Kidney (tissue), 14 donors: ENCODE data around the gene NCLN. TPM values are rescaled to one million over a fixed set of nuclear protein-coding genes. Genes with fewer than 3 reads are reported as not detected.

ENCODE experiments used
- DNase-seq, 5 donors: peaks; one replicate each; pipeline ENCODE4 v3.0.0-alpha.2; 2013 to 2020
- FAIRE-seq: peaks from 2 replicates; lab custom pipeline; 2012; peaks lifted over from hg19 to GRCh38; lab: Jason Lieb, UNC
- H3K27ac ChIP-seq, 2 donors: one replicate each; pipeline ENCODE4 v1.7.0; 2013; ENCODE audit warnings: low read depth in 2 of 2, low read length in 2 of 2, inconsistent platforms in 1 of 2
- H3K27me3 ChIP-seq: one replicate; pipeline ENCODE4 v1.7.1; 2013; ENCODE audit warnings: low read length, inconsistent platforms; ENCODE audit not compliant: control insufficient read depth, insufficient read depth
- H3K36me3 ChIP-seq, 3 donors: one replicate each; pipeline versions ENCODE4 v1.7.0 to v1.7.1; 2013; ENCODE audit warnings: low read length in 3 of 3, control low read depth in 1 of 3, inconsistent platforms in 1 of 3; ENCODE audit not compliant: insufficient read depth in 3 of 3, control insufficient read depth in 2 of 3
- H3K4me1 ChIP-seq, 3 donors: one replicate each; pipeline versions ENCODE4 v1.7.0 to v1.7.1; 2013; ENCODE audit warnings: low read length in 3 of 3, inconsistent platforms in 1 of 3, low read depth in 1 of 3; ENCODE audit not compliant: control insufficient read depth in 2 of 3, insufficient read depth in 2 of 3
- H3K4me3 ChIP-seq, 3 donors: one replicate each; pipeline versions ENCODE4 v1.7.0 to v1.8.1; 2013; ENCODE audit warnings: low read length in 3 of 3, control low read depth in 1 of 3, inconsistent platforms in 1 of 3
- H3K9ac ChIP-seq, 3 donors: one replicate each; pipeline versions ENCODE4 v1.7.0 to v1.7.1; 2013; ENCODE audit warnings: low read length in 3 of 3, control low read depth in 1 of 3, inconsistent platforms in 1 of 3
- H3K9me3 ChIP-seq, 3 donors: one replicate each; pipeline versions ENCODE4 v1.7.0 to v1.7.1; 2013; ENCODE audit warnings: low read length in 3 of 3, control low read depth in 1 of 3, inconsistent platforms in 1 of 3; ENCODE audit not compliant: control insufficient read depth in 2 of 3, insufficient read depth in 1 of 3
- intact Hi-C: fragments of 100-400 bp; cut with DNase I; formaldehyde crosslinking; loops from one replicate; pipeline ENCODE4 v1.11.1; 2022
- polyA plus RNA-seq: library from polyadenylated mRNA; stranded (reverse); fragments of 350-450 nt; fragmentation: Illumina TruSeq; extraction: RNeasy Lipid Tissue Mini Kit (QIAGEN cat#74804); gene quantifications from one replicate; pipeline ENCODE4 v1.2.3, GENCODE V29; 2014; ENCODE audit warnings: low read depth, low replicate concordance; ENCODE audit not compliant: insufficient read depth
- total RNA-seq: library from RNA; stranded (reverse); fragmentation: NEBNext Ultra II Directional; extraction: Animal tissue kit (Norgen Biotek cat#: 25700); gene quantifications from one replicate; pipeline ENCODE4 v1.2.1, GENCODE V29; 2021
- TF ChIP-seq, protein P1 (sequence below): IDR thresholded peaks from 3 replicates; pipeline ENCODE4 v1.5.1; 2012; ENCODE audit warnings: mild to moderate bottlenecking, moderate library complexity, borderline replicate concordance; ENCODE audit not compliant: insufficient read depth; ENCODE audit errors: extremely low read depth
- donor health status: control.
- donor health status: control.
- donor health status: control.
- donor health status: control.
- donor health status: control.
- donor health status: DM: yes; HTN: yes; CAD: no.
- donor health status: Normal renal cell carcinoma (clear cell type).

The NCLN gene
- total and polyA plus RNA-seq, 2 donors from 2014 or later: 43.3 to 63.2 TPM

DNA sequence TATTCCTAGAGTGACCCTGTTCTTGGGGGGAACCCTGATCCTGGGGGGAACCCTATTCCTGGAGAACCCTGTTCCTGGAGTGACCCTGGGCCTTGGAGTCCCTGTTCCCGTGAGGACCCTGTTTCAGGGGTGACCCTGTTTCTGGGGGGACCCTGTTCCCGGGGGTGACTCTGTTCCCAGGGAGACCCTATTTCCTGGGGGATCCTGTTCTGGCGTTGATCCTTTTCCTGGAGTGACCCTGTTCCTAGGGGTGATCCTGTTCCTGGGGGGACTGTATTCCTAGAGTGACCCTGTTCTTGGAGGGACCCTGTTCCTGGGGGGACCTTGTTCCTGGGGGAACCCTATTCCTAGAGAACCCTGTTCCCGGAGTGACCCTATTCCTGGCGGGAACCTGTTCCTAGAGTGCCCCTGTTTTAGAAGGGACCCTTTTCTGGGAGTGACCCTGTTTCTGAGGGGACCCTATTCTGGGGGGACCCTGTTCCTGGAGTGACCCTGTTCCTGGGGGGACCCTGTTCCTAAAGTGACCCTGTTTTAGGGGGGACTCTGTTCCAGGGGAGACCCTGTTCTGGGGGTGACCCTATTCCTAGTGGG is 34.9 kb upstream of the NCLN start:
- no peak for DNase-seq
- H3K4me3 ChIP-seq: no peak overlapping the region
- H3K9ac ChIP-seq: no peak overlapping the region
- H3K27me3 ChIP-seq: no peaks in the 10 kb centered on the region
- H3K36me3 ChIP-seq: no peaks in the 10 kb centered on the region
- no peaks in the 10 kb centered on the region for H3K9me3 ChIP-seq
- intact Hi-C loops: no loop called here
- no peak overlapping the region for H3K27ac ChIP-seq
- FAIRE-seq: no peak
- TF ChIP-seq, protein P1, sequence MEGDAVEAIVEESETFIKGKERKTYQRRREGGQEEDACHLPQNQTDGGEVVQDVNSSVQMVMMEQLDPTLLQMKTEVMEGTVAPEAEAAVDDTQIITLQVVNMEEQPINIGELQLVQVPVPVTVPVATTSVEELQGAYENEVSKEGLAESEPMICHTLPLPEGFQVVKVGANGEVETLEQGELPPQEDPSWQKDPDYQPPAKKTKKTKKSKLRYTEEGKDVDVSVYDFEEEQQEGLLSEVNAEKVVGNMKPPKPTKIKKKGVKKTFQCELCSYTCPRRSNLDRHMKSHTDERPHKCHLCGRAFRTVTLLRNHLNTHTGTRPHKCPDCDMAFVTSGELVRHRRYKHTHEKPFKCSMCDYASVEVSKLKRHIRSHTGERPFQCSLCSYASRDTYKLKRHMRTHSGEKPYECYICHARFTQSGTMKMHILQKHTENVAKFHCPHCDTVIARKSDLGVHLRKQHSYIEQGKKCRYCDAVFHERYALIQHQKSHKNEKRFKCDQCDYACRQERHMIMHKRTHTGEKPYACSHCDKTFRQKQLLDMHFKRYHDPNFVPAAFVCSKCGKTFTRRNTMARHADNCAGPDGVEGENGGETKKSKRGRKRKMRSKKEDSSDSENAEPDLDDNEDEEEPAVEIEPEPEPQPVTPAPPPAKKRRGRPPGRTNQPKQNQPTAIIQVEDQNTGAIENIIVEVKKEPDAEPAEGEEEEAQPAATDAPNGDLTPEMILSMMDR: no peak
- H3K4me1 ChIP-seq: peaks cover 0 to 6% (median 0%) of the 10 kb centered on the region in 3 donors

DNA sequence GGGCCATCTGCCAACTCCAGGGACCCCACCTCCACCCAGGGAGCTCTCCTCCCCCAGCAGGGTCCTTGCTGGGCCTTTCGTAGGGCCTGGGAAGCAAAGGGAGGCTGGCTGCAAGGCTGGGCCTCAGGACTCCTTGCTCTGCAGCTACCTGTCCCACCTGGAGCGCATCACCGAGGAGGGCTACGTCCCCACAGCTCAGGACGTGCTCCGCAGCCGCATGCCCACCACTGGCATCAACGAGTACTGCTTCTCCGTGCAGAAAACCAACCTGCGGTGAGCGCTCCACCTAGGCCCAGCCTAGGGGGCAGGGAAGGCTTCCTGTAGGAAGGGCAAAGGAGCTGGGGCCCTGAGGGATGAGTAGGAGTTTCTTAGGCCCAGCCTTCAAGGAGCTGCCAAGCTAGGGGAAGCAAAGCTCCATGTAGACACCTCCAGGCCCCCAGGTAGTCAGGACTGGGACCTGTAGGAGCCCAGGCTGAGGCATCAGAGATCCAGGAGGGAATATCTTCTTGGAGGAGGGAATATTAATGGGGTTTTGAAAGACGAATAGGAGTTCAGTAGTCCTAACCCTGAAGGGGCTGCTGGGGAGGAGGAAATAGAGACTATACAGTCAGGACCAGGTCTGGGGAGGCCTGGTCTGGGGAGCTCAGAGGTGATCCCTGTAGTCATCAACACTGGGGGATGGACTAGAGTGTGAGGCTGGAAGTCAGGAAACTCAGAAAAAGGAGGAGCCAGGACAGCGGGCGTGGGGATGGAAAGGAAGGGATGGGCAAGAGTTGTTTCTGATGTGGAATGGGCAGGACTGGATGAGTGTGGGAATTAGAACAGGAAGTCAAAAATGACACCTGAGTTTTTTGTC is 33.9 kb upstream of the NCLN start:
- H3K9ac ChIP-seq: no peak overlapping the region
- no peaks in the 10 kb centered on the region for H3K36me3 ChIP-seq
- no peak for FAIRE-seq
- no peak overlapping the region for H3K4me3 ChIP-seq
- no peak overlapping the region for H3K27ac ChIP-seq
- H3K4me1 ChIP-seq: peaks cover 0 to 10% (median 0%) of the 10 kb centered on the region in 3 donors
- TF ChIP-seq, protein P1: no peak
- H3K9me3 ChIP-seq: no peaks in the 10 kb centered on the region
- intact Hi-C loops: no loop called here
- DNase-seq: no peak
- H3K27me3 ChIP-seq: no peaks in the 10 kb centered on the region

DNA sequence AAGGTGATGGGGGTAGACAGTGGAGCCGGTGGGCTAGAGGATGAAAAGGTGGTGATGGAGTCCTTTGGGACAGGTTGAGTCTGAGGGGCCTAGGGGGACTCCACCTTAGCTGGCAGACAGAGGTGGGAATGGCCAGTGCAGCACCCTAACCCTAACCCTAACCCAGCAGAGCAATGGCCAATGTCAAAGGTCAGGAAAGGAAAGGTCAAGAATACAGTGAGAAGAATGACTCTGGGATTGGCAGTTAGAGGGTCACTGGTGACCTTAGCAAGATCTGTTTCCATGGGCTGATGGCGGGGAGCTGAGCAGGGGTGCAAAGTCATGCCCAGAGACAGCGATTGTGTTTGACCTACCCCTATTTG is 33.3 kb upstream of the NCLN start:
- intact Hi-C loops: no loop called here
- H3K4me3 ChIP-seq: no peak overlapping the region
- DNase-seq: no peak
- H3K36me3 ChIP-seq: no peaks in the 10 kb centered on the region
- H3K27ac ChIP-seq: no peak overlapping the region
- no peak for FAIRE-seq
- no peaks in the 10 kb centered on the region for H3K27me3 ChIP-seq
- H3K4me1 ChIP-seq: peaks cover 0 to 10% (median 0%) of the 10 kb centered on the region in 3 donors
- TF ChIP-seq, protein P1: no peak
- no peak overlapping the region for H3K9ac ChIP-seq
- no peaks in the 10 kb centered on the region for H3K9me3 ChIP-seq
